CD14-positive monocyte (primary cell): ENCODE data around the gene KRTAP9-4. TPM values are rescaled to one million over a fixed set of nuclear protein-coding genes. Genes with fewer than 3 reads are reported as not detected.
"Not testable (repeated sequence)": the region's sequence is repeated elsewhere in the genome, so short reads cannot be mapped to it uniquely, and the experiment has no call there.

Experiments used
- DNase-seq, 3 donors: peaks; one replicate each; pipeline ENCODE4 v3.0.0-alpha.2; 2011 to 2022
- H2AFZ ChIP-seq: 2 replicates; pipeline ENCODE4 v1.6.0; 2012; ENCODE audit warnings: mild to moderate bottlenecking, low read depth, low read length, inconsistent platforms; ENCODE audit not compliant: insufficient read depth, poor library complexity, severe bottlenecking
- H3K27ac ChIP-seq, 2 donors: 1 replicate in 1 of 2; 2 replicates in 1 of 2; pipeline ENCODE4 v1.5.1; 2012 to 2013; ENCODE audit warnings: low read length in 2 of 2, control low read depth in 1 of 2, inconsistent platforms in 1 of 2, low read depth in 1 of 2, mild to moderate bottlenecking in 1 of 2
- H3K27me3 ChIP-seq, 2 donors: one replicate each; pipeline versions ENCODE4 v1.6.0 to v1.6.1; 2011 to 2013; ENCODE audit warnings: low read length in 2 of 2; ENCODE audit not compliant: control insufficient read depth in 2 of 2, insufficient read depth in 2 of 2
- H3K36me3 ChIP-seq, 2 donors: replicated peaks in 1 of 2; 1 replicate in 1 of 2; 2 replicates in 1 of 2; pipeline versions ENCODE4 v1.5.1 to v1.6.1; 2012 to 2013; ENCODE audit warnings: low read length in 2 of 2, control low read depth in 1 of 2, inconsistent platforms in 1 of 2, mild to moderate bottlenecking in 1 of 2; ENCODE audit not compliant: insufficient read depth in 2 of 2, control insufficient read depth in 1 of 2
- H3K4me1 ChIP-seq, 2 donors: 1 replicate in 1 of 2; 2 replicates in 1 of 2; pipeline versions ENCODE4 v1.5.1 to v1.6.1; 2012 to 2013; ENCODE audit warnings: low read length in 2 of 2, control low read depth in 1 of 2, inconsistent platforms in 1 of 2, mild to moderate bottlenecking in 1 of 2, moderate library complexity in 1 of 2; ENCODE audit not compliant: insufficient read depth in 2 of 2, control insufficient read depth in 1 of 2
- H3K4me2 ChIP-seq: replicated peaks from 2 replicates; pipeline ENCODE3; 2012; ENCODE audit warnings: low read length, moderate library complexity, mild to moderate bottlenecking; ENCODE audit not compliant: poor library complexity, severe bottlenecking; ENCODE audit errors: extremely low read depth
- H3K4me3 ChIP-seq, 3 experiments: fragments of 200-600 bp in 1 of 3; sonication (generic) in 1 of 3; replicated peaks in 1 of 3; 1 replicate in 2 of 3; 2 replicates in 1 of 3; pipeline ENCODE4 v1.5.1; 2011 to 2013; ENCODE audit warnings: low read length in 3 of 3, mild to moderate bottlenecking in 3 of 3, control low read depth in 2 of 3, low read depth in 2 of 3, inconsistent platforms in 1 of 3, moderate library complexity in 1 of 3
- H3K79me2 ChIP-seq: 2 replicates; pipeline ENCODE4 v1.6.0; 2012; ENCODE audit warnings: mild to moderate bottlenecking, control low read depth, inconsistent platforms, low read length, moderate library complexity; ENCODE audit not compliant: insufficient read depth
- H3K9ac ChIP-seq: 2 replicates; pipeline ENCODE4 v1.6.0; 2017; ENCODE audit warnings: low read length, mild to moderate bottlenecking; ENCODE audit not compliant: insufficient read depth, poor library complexity, severe bottlenecking
- H3K9me3 ChIP-seq, 2 donors: replicated peaks in 1 of 2; 1 replicate in 1 of 2; 2 replicates in 1 of 2; pipeline versions ENCODE4 v1.5.1 to v1.6.1; 2012 to 2013; ENCODE audit warnings: low read length in 2 of 2, control low read depth in 1 of 2; ENCODE audit not compliant: control insufficient read depth in 1 of 2, insufficient read depth in 1 of 2
- H4K20me1 ChIP-seq: 2 replicates; pipeline ENCODE4 v1.6.0; 2012; ENCODE audit warnings: mild to moderate bottlenecking, low read length, control low read depth, moderate library complexity; ENCODE audit not compliant: insufficient read depth
- H3K27ac Mint-ChIP-seq, 7 donors: one replicate each; pipeline ENCODE4 v1.8.0; 2020; ENCODE audit warnings: mild to moderate bottlenecking in 7 of 7, mixed read lengths in 7 of 7, moderate library complexity in 6 of 7, inconsistent platforms in 2 of 7
- H3K27me3 Mint-ChIP-seq, 3 donors: one replicate each; pipeline ENCODE4 v1.8.0; 2021 to 2022; ENCODE audit warnings: low read depth in 3 of 3, mild to moderate bottlenecking in 3 of 3, mixed read lengths in 3 of 3, moderate library complexity in 3 of 3, inconsistent platforms in 1 of 3
- H3K36me3 Mint-ChIP-seq, 2 donors: one replicate each; pipeline ENCODE4 v1.8.0; 2020; ENCODE audit warnings: mixed read lengths in 2 of 2, inconsistent platforms in 1 of 2, mild to moderate bottlenecking in 1 of 2
- H3K4me1 Mint-ChIP-seq: one replicate; pipeline ENCODE4 v1.8.0; 2020; ENCODE audit warnings: mild to moderate bottlenecking, mixed read lengths
- H3K4me3 Mint-ChIP-seq, 2 donors: one replicate each; pipeline ENCODE4 v1.8.0; 2020; ENCODE audit warnings: mild to moderate bottlenecking in 2 of 2, mixed read lengths in 2 of 2, moderate library complexity in 1 of 2
- H3K9me3 Mint-ChIP-seq, 7 donors: one replicate each; pipeline ENCODE4 v1.8.0; 2020 to 2022; ENCODE audit warnings: mixed read lengths in 7 of 7, mild to moderate bottlenecking in 6 of 7, moderate library complexity in 6 of 7, inconsistent platforms in 2 of 7
- WGBS: methylation state at CpG from one replicate; pipeline ENCODE4 v1.1.5; 2013; ENCODE audit warnings: missing lambda C conversion rate; ENCODE audit not compliant: insufficient coverage; 5-methylcytosine and 5-hydroxymethylcytosine counted together
- intact Hi-C, 2 donors: fragments of 100-400 bp; cut with micrococcal nuclease; formaldehyde crosslinking; loops; one replicate each; pipeline versions ENCODE4 v1.15.0 to v1.15.1; 2023
- polyA plus RNA-seq, 3 donors: library from polyadenylated mRNA; depleted of rRNA in 1 of 3; unstranded in 2 of 3; stranded (reverse) in 1 of 3; fragments of 300-500 nt in 2 of 3; fragments of >200 nt in 1 of 3; fragmentation: Illumina TruSeq in 2 of 3; gene quantifications; 1 replicate in 2 of 3; 2 replicates in 1 of 3; pipeline ENCODE4 v1.2.3, GENCODE V29; 2012 to 2021
- TF ChIP-seq, protein P1 (sequence below): fragments of 200-600 bp; IDR thresholded peaks from one replicate; pipeline ENCODE4 v1.8.0; 2022; ENCODE audit warnings: antibody characterized with exemption, mild to moderate bottlenecking

KRTAP9-4 gene
- polyA plus RNA-seq, 3 donors = not detected

DNA sequence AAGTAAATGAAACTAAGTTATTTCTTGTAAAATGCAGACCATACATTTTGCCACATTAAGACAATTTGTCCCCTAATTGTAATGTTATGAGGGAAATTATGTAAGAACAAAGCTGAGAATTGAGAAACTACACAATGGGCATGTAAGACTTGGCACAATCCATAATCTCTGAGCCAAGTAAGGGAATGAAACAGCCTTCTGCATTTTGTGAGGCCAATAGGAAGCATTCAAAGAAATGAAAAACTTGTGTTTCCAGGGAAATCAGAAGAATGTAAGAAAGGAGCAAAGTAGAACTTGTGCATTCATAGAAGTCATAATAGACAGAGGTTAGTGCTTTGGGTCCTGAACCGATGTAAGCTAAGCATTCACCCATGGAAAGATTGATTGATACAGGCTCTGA, 1.8 kb downstream of the KRTAP9-4 start:
- H3K79me2 ChIP-seq = no peaks in the 10 kb centered on the region
- Mint-ChIP-seq H3K27ac (no peak overlapping the region), H3K4me1 (no peaks in the 10 kb centered on the region), H3K36me3 (no peaks in the 10 kb centered on the region), H3K4me3 (no peak overlapping the region), H3K27me3 (peaks cover 0 to 12% (median 10%) of the 10 kb centered on the region in 3 donors), H3K9me3 (peaks cover 0 to 4% (median 0%) of the 10 kb centered on the region in 7 donors)
- no peak for DNase-seq
- H3K27me3 ChIP-seq = no peaks in the 10 kb centered on the region
- no peaks in the 10 kb centered on the region for H3K4me1 ChIP-seq
- H2AFZ ChIP-seq = no peak overlapping the region
- no peak overlapping the region for H3K27ac ChIP-seq
- no peak overlapping the region for H3K9ac ChIP-seq
- no peak overlapping the region for H3K4me3 ChIP-seq
- TF ChIP-seq, protein P1, sequence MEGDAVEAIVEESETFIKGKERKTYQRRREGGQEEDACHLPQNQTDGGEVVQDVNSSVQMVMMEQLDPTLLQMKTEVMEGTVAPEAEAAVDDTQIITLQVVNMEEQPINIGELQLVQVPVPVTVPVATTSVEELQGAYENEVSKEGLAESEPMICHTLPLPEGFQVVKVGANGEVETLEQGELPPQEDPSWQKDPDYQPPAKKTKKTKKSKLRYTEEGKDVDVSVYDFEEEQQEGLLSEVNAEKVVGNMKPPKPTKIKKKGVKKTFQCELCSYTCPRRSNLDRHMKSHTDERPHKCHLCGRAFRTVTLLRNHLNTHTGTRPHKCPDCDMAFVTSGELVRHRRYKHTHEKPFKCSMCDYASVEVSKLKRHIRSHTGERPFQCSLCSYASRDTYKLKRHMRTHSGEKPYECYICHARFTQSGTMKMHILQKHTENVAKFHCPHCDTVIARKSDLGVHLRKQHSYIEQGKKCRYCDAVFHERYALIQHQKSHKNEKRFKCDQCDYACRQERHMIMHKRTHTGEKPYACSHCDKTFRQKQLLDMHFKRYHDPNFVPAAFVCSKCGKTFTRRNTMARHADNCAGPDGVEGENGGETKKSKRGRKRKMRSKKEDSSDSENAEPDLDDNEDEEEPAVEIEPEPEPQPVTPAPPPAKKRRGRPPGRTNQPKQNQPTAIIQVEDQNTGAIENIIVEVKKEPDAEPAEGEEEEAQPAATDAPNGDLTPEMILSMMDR = no peak
- H3K9me3 ChIP-seq = no peaks in the 10 kb centered on the region
- no peak overlapping the region for H3K4me2 ChIP-seq
- no peaks in the 10 kb centered on the region for H4K20me1 ChIP-seq
- no peaks in the 10 kb centered on the region for H3K36me3 ChIP-seq
- WGBS = no CpG with 5 or more reads among the region's 1 CpG
- intact Hi-C loops = no loop called here

DNA sequence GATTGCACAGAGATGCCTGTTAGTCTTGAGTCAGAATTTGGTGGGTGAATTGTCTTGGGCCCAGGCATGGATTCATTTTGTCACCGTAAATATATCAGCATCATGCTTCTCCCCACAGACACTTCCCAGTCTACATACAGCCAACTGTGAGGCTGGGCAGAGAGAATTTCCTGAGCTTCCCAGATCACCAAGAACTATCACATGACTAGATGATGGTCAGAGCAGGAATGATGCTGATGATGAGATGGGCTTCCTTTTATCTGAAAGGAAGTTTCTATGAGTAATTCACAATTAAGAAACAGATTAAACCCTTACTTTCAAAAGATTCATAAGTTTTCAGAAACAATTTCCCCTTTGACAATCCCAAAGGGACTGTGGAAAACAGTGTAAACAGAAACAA, 5.4 kb downstream of the KRTAP9-4 start:
- TF ChIP-seq, protein P1 = no peak
- H3K4me1 ChIP-seq = no peaks in the 10 kb centered on the region
- H3K9ac ChIP-seq = no peak overlapping the region
- H2AFZ ChIP-seq = no peak overlapping the region
- no peaks in the 10 kb centered on the region for H3K9me3 ChIP-seq
- no peaks in the 10 kb centered on the region for H3K4me1 Mint-ChIP-seq
- no peak overlapping the region for H3K4me2 ChIP-seq
- intact Hi-C loops = no loop called here
- WGBS = no CpG with 5 or more reads among the region's 1 CpG
- H3K27ac Mint-ChIP-seq = no peak overlapping the region
- no peak overlapping the region for H3K4me3 Mint-ChIP-seq
- H3K27me3 ChIP-seq = peaks cover 0 to 4% of the 10 kb centered on the region in 2 donors
- peaks cover 0 to 1% (median 0%) of the 10 kb centered on the region in 7 donors for H3K9me3 Mint-ChIP-seq
- H3K27me3 Mint-ChIP-seq = peaks cover 0 to 10% (median 10%) of the 10 kb centered on the region in 3 donors
- H3K79me2 ChIP-seq = no peaks in the 10 kb centered on the region
- H3K36me3 ChIP-seq = no peaks in the 10 kb centered on the region
- no peaks in the 10 kb centered on the region for H4K20me1 ChIP-seq
- no peak overlapping the region for H3K27ac ChIP-seq
- no peak for DNase-seq
- H3K4me3 ChIP-seq = no peak overlapping the region
- H3K36me3 Mint-ChIP-seq = no peaks in the 10 kb centered on the region

- H3K27me3 Mint-ChIP-seq, H3K4me2 ChIP-seq, H3K36me3 Mint-ChIP-seq, H3K4me3 ChIP-seq, H2AFZ ChIP-seq, H3K79me2 ChIP-seq, H3K9me3 ChIP-seq, DNase-seq, H4K20me1 ChIP-seq, H3K4me1 Mint-ChIP-seq, H3K27me3 ChIP-seq, intact Hi-C loops, H3K9ac ChIP-seq, H3K9me3 Mint-ChIP-seq, H3K36me3 ChIP-seq, H3K27ac Mint-ChIP-seq, H3K4me1 ChIP-seq, H3K27ac ChIP-seq: not testable (repeated sequence)
- peak within 1 kb of the TSS in 1 of 2 donors; percentile 41 for H3K4me3 Mint-ChIP-seq
- WGBS = 95% methylated on average over 5 of the region's 5 CpGs
Observed at GRCh38 chr17:41255381-41256290, 6.1 kb downstream of the KRTAP9-4 start, which contains the start of gene KRTAP9-9. Gene KRTAP9-9, plus strand, starts transcription at chr17:41255384.
